K562 (cell line): ENCODE measurements around the gene SKAP1. TPM values are rescaled to one million over a fixed set of nuclear protein-coding genes. Genes with fewer than 3 reads are reported as not detected.
A peak's percentile ranks its signal among the peaks of the same experiment; 100 is the strongest.

Experiments
- ATAC-seq: fragments of 200-7000 bp; cut with Tn5 transposase; 3 replicates; pipeline ENCODE4 v1.9.1; 2020; ENCODE audit warnings: moderate library complexity
- BruUV-seq: library from RNA; stranded (reverse); fragments of 400-500 nt; replicated peaks from 2 replicates; lab custom pipeline; 2021; lab: Mats Ljungman, UMichigan
- CTCF ChIA-PET: fragments of 300-600 bp; formaldehyde crosslinking; extraction: SDS; loops from one replicate; lab custom pipeline; 2021; ENCODE audit warnings: low intra/inter-chr PET ratio; lab: Yijun Ruan, JAX
- POLR2A ChIA-PET: fragments of 300-600, 350-650 bp; sonication (Branson Sonifier 250); formaldehyde crosslinking; extraction: SDS; loops from one replicate; lab custom pipeline; 2021; ENCODE audit warnings: antibody characterized with exemption, inconsistent platforms; lab: Yijun Ruan, JAX
- DNase-seq, 4 experiments: peaks; one replicate each; pipeline versions ENCODE4 v3.0.0 to v3.0.0-alpha.2; 2011 to 2018; ENCODE audit warnings: low spot score in 3 of 4, mixed read lengths in 3 of 4; ENCODE audit errors: extremely low read depth in 1 of 4
- FAIRE-seq: peaks from 2 replicates; lab custom pipeline; 2011; peaks lifted over from hg19 to GRCh38; lab: Jason Lieb, UNC
- H2AFZ ChIP-seq: 2 replicates; pipeline ENCODE4 v1.6.0; 2011; ENCODE audit warnings: low read depth, low read length, control low read depth, inconsistent platforms
- H3K27ac ChIP-seq: fragments of 200-600 bp; 3 replicates; pipeline ENCODE4 v1.8.0; 2011; ENCODE audit warnings: low read depth, mild to moderate bottlenecking, control low read depth, inconsistent platforms, low read length, moderate library complexity, mixed read lengths; ENCODE audit errors: extremely low read depth
- H3K27me3 ChIP-seq, 2 experiments: fragments of 300-600 bp in 1 of 2; 2 replicates in 1 of 2; 3 replicates in 1 of 2; pipeline versions ENCODE4 v1.6.0 to v1.8.0; 2011; ENCODE audit warnings: inconsistent platforms in 2 of 2, low read length in 2 of 2, mild to moderate bottlenecking in 1 of 2, mixed read lengths in 1 of 2, moderate library complexity in 1 of 2; ENCODE audit not compliant: control insufficient read depth in 2 of 2, insufficient read depth in 2 of 2
- H3K36me3 ChIP-seq: fragments of 300-600 bp; 3 replicates; pipeline ENCODE4 v1.8.0; 2011; ENCODE audit warnings: mild to moderate bottlenecking, low read length, inconsistent platforms; ENCODE audit not compliant: control insufficient read depth, insufficient read depth
- H3K4me1 ChIP-seq, 2 experiments: fragments of 200-600 bp in 1 of 2; replicated peaks in 1 of 2; 2 replicates in 1 of 2; 3 replicates in 1 of 2; pipeline versions ENCODE4 v1.5.1 to v1.8.0; 2011; ENCODE audit warnings: inconsistent platforms in 2 of 2, low read length in 2 of 2, mild to moderate bottlenecking in 1 of 2, mixed read lengths in 1 of 2, moderate library complexity in 1 of 2; ENCODE audit not compliant: control insufficient read depth in 2 of 2, insufficient read depth in 2 of 2
- H3K4me2 ChIP-seq: 2 replicates; pipeline ENCODE4 v1.6.1; 2011; ENCODE audit warnings: low read length, control low read depth, inconsistent platforms, mixed read lengths; ENCODE audit not compliant: insufficient read depth
- H3K4me3 ChIP-seq: fragments of 200-600 bp; sonication (generic), shearing (Covaris generic); 2 replicates; pipeline ENCODE4 v1.5.1; 2016; ENCODE audit warnings: control low read depth, inconsistent platforms
- H3K79me2 ChIP-seq: fragments of 200-600 bp; 3 replicates; pipeline ENCODE4 v1.8.0; 2011; ENCODE audit warnings: low read length, inconsistent platforms; ENCODE audit not compliant: control insufficient read depth, insufficient read depth
- H3K9ac ChIP-seq, 2 experiments: 2 replicates each; pipeline versions ENCODE4 v1.6.0 to v1.6.1; 2011; ENCODE audit warnings: low read depth in 2 of 2, low read length in 2 of 2, control low read depth in 1 of 2, inconsistent platforms in 1 of 2, mild to moderate bottlenecking in 1 of 2, mixed read lengths in 1 of 2; ENCODE audit not compliant: insufficient read depth in 1 of 2
- H3K9me1 ChIP-seq: one replicate; pipeline ENCODE4 v1.6.0; 2011; ENCODE audit warnings: inconsistent platforms, mild to moderate bottlenecking, low read length, moderate library complexity; ENCODE audit not compliant: control insufficient read depth, insufficient read depth
- H3K9me3 ChIP-seq: replicated peaks from 2 replicates; pipeline ENCODE4 v1.5.1; 2011; ENCODE audit warnings: low read depth, low read length, inconsistent platforms; ENCODE audit not compliant: control insufficient read depth, insufficient read depth
- H4K20me1 ChIP-seq: replicated peaks from 2 replicates; pipeline ENCODE4 v1.6.1; 2011; ENCODE audit warnings: low read length, inconsistent platforms, mixed read lengths; ENCODE audit not compliant: control insufficient read depth, insufficient read depth
- HCFC1 ChIP-seq: IDR thresholded peaks from 2 replicates; pipeline ENCODE4 v1.6.1; 2012; ENCODE audit warnings: low read depth, low read length, improper control_type of control experiment
- HDGF ChIP-seq: fragments of 450-650 bp; IDR thresholded peaks from 2 replicates; pipeline ENCODE4 v1.6.1; 2016
- HNRNPL ChIP-seq: fragments of 200-400 bp; formaldehyde crosslinking; IDR thresholded peaks from 2 replicates; pipeline ENCODE4 v1.6.1; 2017; ENCODE audit warnings: low read depth, mild to moderate bottlenecking, low read length
- MIER1 ChIP-seq: fragments of 450-650 bp; IDR thresholded peaks from 2 replicates; pipeline ENCODE4 v1.6.1; 2016; ENCODE audit warnings: antibody characterized with exemption, mild to moderate bottlenecking, low read depth
- PCBP2 ChIP-seq: fragments of 200-400 bp; formaldehyde crosslinking; IDR thresholded peaks from 2 replicates; pipeline ENCODE4 v1.6.1; 2018; ENCODE audit warnings: low read length, low read depth, mild to moderate bottlenecking, moderate library complexity; ENCODE audit not compliant: poor library complexity, severe bottlenecking
- POU5F1 ChIP-seq: fragments of 150-350 bp; IDR thresholded peaks from 2 replicates; pipeline ENCODE4 v1.6.1; 2014; ENCODE audit warnings: borderline replicate concordance, low read length, low read depth, mild to moderate bottlenecking; ENCODE audit not compliant: partially characterized antibody
- SMARCA4 ChIP-seq: fragments of 450-650 bp; IDR thresholded peaks from 2 replicates; pipeline ENCODE4 v1.6.1; 2016
- SOX6 ChIP-seq: fragments of 450-650 bp; IDR thresholded peaks from 2 replicates; pipeline ENCODE4 v1.6.1; 2014; ENCODE audit warnings: mild to moderate bottlenecking
- ZBTB1 ChIP-seq: sonication (generic); formaldehyde crosslinking; IDR thresholded peaks from 2 replicates; pipeline ENCODE4 v1.8.1; 2023; ENCODE audit warnings: missing genetic modification reagents, low read depth, mild to moderate bottlenecking, borderline replicate concordance
- ZNF23 ChIP-seq: fragments of 250-450 bp; sonication (Bioruptor Pico); IDR thresholded peaks from 2 replicates; pipeline ENCODE4 v1.4.0; 2020; ENCODE audit warnings: mild to moderate bottlenecking
- WGBS: fragments of 100-300 bp; shearing (Covaris generic); methylation state at CpG from one replicate; pipeline ENCODE4 v1.1.6; 2016; ENCODE audit warnings: low coverage, mixed read lengths; ENCODE audit not compliant: insufficient coverage; ENCODE audit errors: missing lambda C conversion rate; 5-methylcytosine and 5-hydroxymethylcytosine counted together
- in situ Hi-C: fragments of 300-500 bp; cut with MboI; formaldehyde crosslinking; loops from 4 replicates; pipeline ENCODE4 v1.15.0; 2018; ENCODE audit warnings: inconsistent platforms, mixed read lengths
- intact Hi-C: fragments of 100-400 bp; cut with micrococcal nuclease; formaldehyde crosslinking; loops from 2 replicates; pipeline ENCODE4 v1.14.2; 2022
- polyA plus RNA-seq, 8 experiments: library from polyadenylated mRNA; depleted of rRNA in 4 of 8; stranded (reverse) in 5 of 8; unstranded in 3 of 8; fragments of >200 nt; fragmentation: Nextera tagmentation in 2 of 8; fragmentation: Illumina TruSeq in 1 of 8; extraction: Ambion mirVana in 2 of 8; extraction: Trizol in 1 of 8; gene quantifications; 2 replicates each; pipeline versions ENCODE4 v1.2.1 to v1.2.3, GENCODE V29; 2011 to 2014; ENCODE audit warnings: inconsistent platforms in 1 of 8, missing spikeins in 1 of 8
- total RNA-seq, 7 experiments: library from RNA; depleted of rRNA in 6 of 7; stranded (reverse); fragments of >200 nt in 6 of 7; fragmentation: Illumina TruSeq in 2 of 7; extraction: Trizol in 2 of 7; gene quantifications; 2 replicates each; pipeline versions ENCODE4 v1.2.1 to v1.2.3, GENCODE V29; 2011 to 2021; ENCODE audit warnings: low replicate concordance in 1 of 7
- TF ChIP-seq, protein P1 (sequence below): fragments of 250-450 bp; sonication (Bioruptor Pico); IDR thresholded peaks from 2 replicates; pipeline ENCODE4 v1.5.0; 2021
- TF ChIP-seq, protein P2 (sequence below): fragments of 450-650 bp; IDR thresholded peaks from 2 replicates; pipeline ENCODE4 v1.6.1; 2017; ENCODE audit warnings: mild to moderate bottlenecking, moderate library complexity

Gene SKAP1
- total and polyA plus RNA-seq, 9 of the 15 experiments (the other 6 are each of a cell fraction or from before 2014, with no cell fraction given) = 0.06 to 0.80 (median 0.10) TPM; not detected in 4

GRCh38 chr17:48406936-48407567, 23.0 kb downstream of the SKAP1 start:
- POLR2A ChIA-PET = no interaction called here
- no peak overlapping the region for H3K27ac ChIP-seq
- H2AFZ ChIP-seq = peak overlapping the region; percentile 51; the same call in 1 of the 2 replicates
- no peak for TF ChIP-seq ZBTB1 (CRISPR knock-in tag)
- peak; percentile 52; the same call in 1 of the 2 replicates for TF ChIP-seq SOX6
- no peak for TF ChIP-seq HCFC1
- TF ChIP-seq HNRNPL = no peak
- no peak for TF ChIP-seq MIER1
- TF ChIP-seq, all 486 proteins: peak for 1
- Histone ChIP-seq H3K79me2 (no peaks in the 10 kb centered on the region), H3K4me3 (no peak overlapping the region), H3K9ac (no peak overlapping the region), H3K36me3 (no peaks in the 10 kb centered on the region), H3K9me3 (no peaks in the 10 kb centered on the region), H3K4me1 (no peaks in the 10 kb centered on the region), H3K27me3 (no peaks in the 10 kb centered on the region), H3K4me2 (no peak overlapping the region), H4K20me1 (no peaks in the 10 kb centered on the region), H3K9me1 (no peaks in the 10 kb centered on the region)
- CTCF ChIA-PET = no interaction called here
- in situ Hi-C loops = no loop called here
- intact Hi-C loops = no loop called here
- FAIRE-seq (no peak), ATAC-seq (no peak), DNase-seq (no peak)
- WGBS = 19% methylated on average over 3 of the region's 3 CpGs
- BruUV-seq = no TSS peak

GRCh38 chr17:48394821-48395220, 35.2 kb downstream of the SKAP1 start:
- FAIRE-seq (no peak), ATAC-seq (no peak), DNase-seq (no peak)
- Histone ChIP-seq H3K36me3 (no peaks in the 10 kb centered on the region), H3K9ac (no peak overlapping the region), H3K79me2 (no peaks in the 10 kb centered on the region), H3K4me1 (no peaks in the 10 kb centered on the region), H3K4me2 (no peak overlapping the region), H3K9me3 (no peaks in the 10 kb centered on the region), H3K9me1 (no peaks in the 10 kb centered on the region), H2AFZ (no peak overlapping the region), H4K20me1 (no peaks in the 10 kb centered on the region), H3K27ac (no peak overlapping the region), H3K27me3 (no peaks in the 10 kb centered on the region), H3K4me3 (no peak overlapping the region)
- ChIA-PET POLR2A (interaction anchor here (0.8 to 1.2 kb wide), 3 partner anchors 10 to 31 kb away, joined by 3 to 4 read pairs (median 3); no protein-coding TSS in a partner anchor), CTCF (no interaction called here)
- no TSS peak for BruUV-seq
- in situ Hi-C loops (no loop called here), intact Hi-C loops (no loop called here)
- 38% methylated on average over 3 of the region's 3 CpGs for WGBS
- no peak for TF ChIP-seq SMARCA4
- TF ChIP-seq PCBP2 = no peak
- TF ChIP-seq POU5F1 = no peak
- no peak for TF ChIP-seq ZNF23 (CRISPR knock-in tag)
- no peak for TF ChIP-seq HDGF
- TF ChIP-seq, protein P1, sequence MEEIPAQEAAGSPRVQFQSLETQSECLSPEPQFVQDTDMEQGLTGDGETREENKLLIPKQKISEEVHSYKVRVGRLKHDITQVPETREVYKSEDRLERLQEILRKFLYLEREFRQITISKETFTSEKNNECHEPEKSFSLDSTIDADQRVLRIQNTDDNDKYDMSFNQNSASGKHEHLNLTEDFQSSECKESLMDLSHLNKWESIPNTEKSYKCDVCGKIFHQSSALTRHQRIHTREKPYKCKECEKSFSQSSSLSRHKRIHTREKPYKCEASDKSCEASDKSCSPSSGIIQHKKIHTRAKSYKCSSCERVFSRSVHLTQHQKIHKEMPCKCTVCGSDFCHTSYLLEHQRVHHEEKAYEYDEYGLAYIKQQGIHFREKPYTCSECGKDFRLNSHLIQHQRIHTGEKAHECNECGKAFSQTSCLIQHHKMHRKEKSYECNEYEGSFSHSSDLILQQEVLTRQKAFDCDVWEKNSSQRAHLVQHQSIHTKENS (CRISPR knock-in tag) = no peak
- TF ChIP-seq, protein P2, sequence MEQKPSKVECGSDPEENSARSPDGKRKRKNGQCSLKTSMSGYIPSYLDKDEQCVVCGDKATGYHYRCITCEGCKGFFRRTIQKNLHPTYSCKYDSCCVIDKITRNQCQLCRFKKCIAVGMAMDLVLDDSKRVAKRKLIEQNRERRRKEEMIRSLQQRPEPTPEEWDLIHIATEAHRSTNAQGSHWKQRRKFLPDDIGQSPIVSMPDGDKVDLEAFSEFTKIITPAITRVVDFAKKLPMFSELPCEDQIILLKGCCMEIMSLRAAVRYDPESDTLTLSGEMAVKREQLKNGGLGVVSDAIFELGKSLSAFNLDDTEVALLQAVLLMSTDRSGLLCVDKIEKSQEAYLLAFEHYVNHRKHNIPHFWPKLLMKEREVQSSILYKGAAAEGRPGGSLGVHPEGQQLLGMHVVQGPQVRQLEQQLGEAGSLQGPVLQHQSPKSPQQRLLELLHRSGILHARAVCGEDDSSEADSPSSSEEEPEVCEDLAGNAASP = no peak
